Stimulated activated CD8-positive, alpha-beta memory T cell treated with anti-CD3 and anti-CD28 coated beads, Interleukin-4, amount 100 ng/mL, for 1 hour (primary cell): Measurements from ENCODE around the gene SORCS1.

Experiments
- DNase-seq, 2 donors: peaks; one replicate each; pipeline ENCODE4 v3.0.0-alpha.2; 2020; ENCODE audit warnings: low read depth in 2 of 2, low spot score in 1 of 2

SORCS1 gene

GRCh38 chr10:106672517-106673175 lies 491.9 kb downstream of the SORCS1 start:
- no peak for DNase-seq

- DNase-seq: no peak
Observed at GRCh38 chr10:106661767-106662140, 502.8 kb downstream of the SORCS1 start.

- DNase-seq: no peak
Observed at GRCh38 chr10:106661133-106661766, 503.3 kb downstream of the SORCS1 start.

- DNase-seq: no peak
Observed at GRCh38 chr10:106660550-106660949, 504.0 kb downstream of the SORCS1 start.

GRCh38 chr10:106655636-106656035 lies 508.9 kb downstream of the SORCS1 start:
- no peak for DNase-seq

GRCh38 chr10:106655165-106655564 lies 509.3 kb downstream of the SORCS1 start:
- no peak for DNase-seq

GRCh38 chr10:106652279-106652678 lies 512.2 kb downstream of the SORCS1 start:
- no peak for DNase-seq

- no peak for DNase-seq
Observed at GRCh38 chr10:106648534-106649481, 515.7 kb downstream of the SORCS1 start.

- DNase-seq: no peak
Observed at GRCh38 chr10:106643473-106643872, 521.0 kb downstream of the SORCS1 start.

GRCh38 chr10:106637873-106638272 lies 526.6 kb downstream of the SORCS1 start:
- no peak for DNase-seq

GRCh38 chr10:106636766-106637491 lies 527.6 kb downstream of the SORCS1 start:
- DNase-seq: no peak

- no peak for DNase-seq
Observed at GRCh38 chr10:106635947-106636346, 528.6 kb downstream of the SORCS1 start.

- no peak for DNase-seq
Observed at GRCh38 chr10:106631016-106631702, 533.3 kb downstream of the SORCS1 start.

- DNase-seq: no peak
Observed at GRCh38 chr10:106626371-106626770, 538.1 kb downstream of the SORCS1 start.

GRCh38 chr10:106625751-106626150 lies 538.8 kb downstream of the SORCS1 start:
- no peak for DNase-seq

GRCh38 chr10:106619346-106619745 lies 545.2 kb downstream of the SORCS1 start:
- no peak for DNase-seq

GRCh38 chr10:106618646-106619045 lies 545.9 kb downstream of the SORCS1 start:
- no peak for DNase-seq

GRCh38 chr10:106615081-106615480 lies 549.4 kb downstream of the SORCS1 start:
- DNase-seq: no peak

GRCh38 chr10:106614293-106614692 lies 550.2 kb downstream of the SORCS1 start:
- DNase-seq: no peak

GRCh38 chr10:106612381-106612780 lies 552.1 kb downstream of the SORCS1 start:
- DNase-seq: no peak
